Activated CD4-positive, alpha-beta T cell treated with anti-CD3 and anti-CD28 coated beads, Interleukin-10, Interleukin-2, amounts not matched to agents 100 ng/mL and 50 ng/mL, durations not matched to agents 16 hours and 8 hours (primary cell): ENCODE measurements around the gene DNAJB13.

ENCODE experiments used
- DNase-seq: peaks from one replicate; pipeline ENCODE4 v3.0.0-alpha.2; 2020

Gene DNAJB13

DNA sequence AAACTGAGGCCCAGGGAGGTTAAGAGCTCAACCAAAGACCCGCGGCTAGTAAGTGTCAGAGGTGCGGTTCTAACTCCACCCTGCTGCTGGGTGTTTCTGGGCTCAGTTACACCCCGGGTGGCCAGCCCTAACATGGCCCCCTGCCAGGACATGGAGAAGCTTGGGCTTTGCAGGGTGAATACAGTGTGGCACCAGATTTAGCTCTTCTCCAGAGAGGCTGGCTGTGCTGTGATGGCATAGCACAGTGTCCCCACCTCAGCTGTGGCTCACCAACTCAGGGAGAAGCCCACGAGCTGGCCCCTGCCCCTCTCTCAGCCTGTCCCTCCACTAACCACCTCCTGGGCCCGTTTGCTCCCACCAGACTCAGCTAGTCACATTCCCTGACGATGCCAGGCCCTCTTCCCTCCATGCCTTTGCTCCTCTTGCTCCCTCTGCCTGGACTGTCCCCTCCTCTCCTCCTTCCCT lies 51.0 kb downstream of the DNAJB13 start:
- no peak for DNase-seq

DNA sequence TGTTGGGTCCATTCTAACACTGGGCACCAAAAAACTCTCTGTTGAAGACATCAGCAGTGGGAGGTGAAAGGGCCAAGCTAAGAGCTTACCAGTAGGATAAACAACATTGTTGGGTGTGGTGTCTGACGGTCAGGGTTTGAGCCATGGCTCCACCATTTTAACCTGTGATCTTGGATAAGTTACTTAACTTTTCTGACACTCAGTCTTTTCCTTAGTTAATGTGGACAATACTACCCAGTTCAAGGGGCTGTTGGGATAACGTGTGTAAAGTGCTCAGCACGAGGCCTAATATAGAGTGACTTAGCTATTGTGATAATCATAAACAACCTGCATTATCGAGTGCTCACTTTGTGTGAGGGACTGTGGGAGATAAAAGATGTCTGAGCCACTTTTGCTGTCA lies 52.0 kb downstream of the DNAJB13 start:
- no peak for DNase-seq

GRCh38 chr11:74004046-74004695 lies 53.3 kb downstream of the DNAJB13 start:
- no peak for DNase-seq

- peak; percentile 91 for DNase-seq
These were observed 54.2 kb downstream of the DNAJB13 start for GRCh38 chr11:74004759-74005615.

DNA sequence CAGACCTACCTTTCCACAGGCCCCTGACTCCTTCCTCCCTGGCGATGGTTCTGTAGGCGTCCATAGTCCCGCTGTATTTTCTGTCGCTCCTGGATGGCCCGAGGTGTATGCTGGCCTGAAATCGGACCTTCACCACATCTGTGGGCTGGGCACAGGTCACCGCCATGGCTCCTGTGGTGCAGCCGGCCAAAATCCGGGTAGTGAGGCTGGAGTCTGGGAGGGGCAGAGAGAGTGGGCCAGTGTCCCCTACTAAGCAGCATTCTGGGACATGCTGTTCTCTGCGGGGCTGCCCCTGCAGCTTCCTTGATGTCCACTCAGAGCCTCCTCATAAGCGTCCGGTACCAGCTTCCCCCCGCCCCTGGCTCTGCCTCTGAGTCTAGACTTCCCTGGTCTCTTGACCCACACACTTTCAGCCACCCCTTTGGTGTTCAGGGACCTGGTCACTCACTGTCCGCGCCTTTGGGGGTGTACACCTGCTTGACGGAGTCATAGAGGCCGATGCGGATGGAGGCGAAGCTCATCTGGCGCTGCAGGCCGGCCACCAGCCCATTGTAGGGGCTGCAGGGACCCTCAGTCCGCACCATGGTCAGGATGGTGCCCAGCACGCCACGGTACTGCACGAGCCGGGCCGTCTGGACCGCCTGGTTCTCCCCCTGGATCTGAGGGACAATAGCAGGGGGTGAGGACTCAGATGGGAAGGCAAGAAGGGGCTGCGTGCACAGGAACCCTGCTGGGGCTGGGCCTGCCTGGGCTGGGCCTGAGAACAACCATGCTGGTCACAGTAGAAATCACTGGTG lies 55.1 kb downstream of the DNAJB13 start:
- no peak for DNase-seq

GRCh38 chr11:74006743-74007304 lies 56.0 kb downstream of the DNAJB13 start:
- no peak for DNase-seq

GRCh38 chr11:74007691-74008372 lies 57.0 kb downstream of the DNAJB13 start:
- DNase-seq: no peak

- DNase-seq: no peak
These were observed 57.8 kb downstream of the DNAJB13 start, which contains the start of gene UCP3 for GRCh38 chr11:74008373-74009229. TSS of gene UCP3 (minus strand) at chr11:74009085. CDS start at chr11:74007042, 2,043 bp downstream.

DNA sequence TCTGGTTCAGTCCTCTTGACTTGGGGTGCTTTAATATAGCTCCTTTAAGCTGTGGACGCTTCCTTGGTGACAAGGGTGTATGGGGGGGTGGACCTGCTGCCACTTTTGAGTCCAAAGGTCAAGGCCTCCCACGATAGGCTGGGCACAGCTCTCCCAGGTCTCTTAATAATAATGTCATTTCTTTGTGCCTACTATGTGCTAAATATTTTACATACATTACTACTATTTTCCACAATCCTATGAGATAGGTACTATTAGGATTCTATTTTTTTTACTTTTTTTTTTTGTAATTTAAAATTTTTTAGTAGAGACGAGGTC lies 58.4 kb downstream of the DNAJB13 start:
- no peak for DNase-seq

GRCh38 chr11:74009675-74010305 lies 59.0 kb downstream of the DNAJB13 start:
- peak; percentile 21 for DNase-seq

GRCh38 chr11:74010306-74011300 lies 59.8 kb downstream of the DNAJB13 start:
- DNase-seq: peak; percentile 17

- DNase-seq: peak; percentile 90
These were observed 60.7 kb downstream of the DNAJB13 start for GRCh38 chr11:74011360-74012073.

- no peak for DNase-seq
These were observed 61.4 kb downstream of the DNAJB13 start for GRCh38 chr11:74012074-74012809.

DNA sequence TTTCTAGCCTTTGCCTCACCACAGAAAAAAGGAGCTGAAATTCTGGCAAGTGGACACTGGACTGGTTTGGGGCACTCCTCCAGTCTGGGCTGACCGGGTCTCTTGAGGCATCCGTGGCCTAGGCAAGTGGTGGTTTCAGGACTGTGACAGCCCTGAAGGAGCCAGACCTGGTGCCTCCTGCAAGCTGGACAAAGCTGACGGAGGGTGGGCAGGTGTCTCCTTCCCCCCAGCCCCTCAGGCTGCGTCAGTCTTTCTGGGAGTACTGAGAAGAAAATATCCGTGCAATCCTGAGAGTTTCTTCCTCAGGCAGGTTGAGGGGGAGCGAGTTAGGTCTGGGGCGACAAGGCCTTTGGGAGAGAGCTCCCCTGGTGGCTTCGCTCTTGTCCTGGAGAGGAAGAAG lies 62.3 kb downstream of the DNAJB13 start:
- DNase-seq: no peak

GRCh38 chr11:74014880-74015279 lies 64.1 kb downstream of the DNAJB13 start:
- no peak for DNase-seq

GRCh38 chr11:74015919-74016684 lies 65.3 kb downstream of the DNAJB13 start:
- DNase-seq: peak; percentile 59

- DNase-seq: no peak
These were observed 66.8 kb downstream of the DNAJB13 start for GRCh38 chr11:74017631-74018030.
